Heart left ventricle (tissue), 16 donors: ENCODE results near the gene MS4A4A. TPM values are rescaled to one million over a fixed set of nuclear protein-coding genes. Genes with fewer than 3 reads are reported as not detected.

Source experiments
- ATAC-seq, 4 donors: fragments of 200-7000 bp; cut with Tn5 transposase; one replicate each; pipeline ENCODE4 v1.9.1; 2020 to 2022; ENCODE audit warnings: moderate library complexity in 4 of 4, mild to moderate bottlenecking in 3 of 4, moderate number of reproducible peaks in 1 of 4
- DNase-seq, 5 donors: peaks; one replicate each; pipeline ENCODE4 v3.0.0-alpha.2; 2020
- H3K27ac ChIP-seq, 12 donors: fragments of 200-600 bp; sonication (generic) in 4 of 12; one replicate each; pipeline versions ENCODE4 v1.5.0 to v1.8.0; 2016 to 2022; ENCODE audit warnings: mild to moderate bottlenecking in 2 of 12
- H3K27me3 ChIP-seq, 9 donors: fragments of 200-600 bp; sonication (generic) in 2 of 9; one replicate each; pipeline versions ENCODE4 v1.5.1 to v1.8.0; 2016 to 2022; ENCODE audit warnings: mild to moderate bottlenecking in 3 of 9
- H3K36me3 ChIP-seq, 9 donors: fragments of 200-600 bp; sonication (generic) in 2 of 9; one replicate each; pipeline versions ENCODE4 v1.5.0 to v1.8.0; 2018 to 2022; ENCODE audit warnings: mild to moderate bottlenecking in 2 of 9
- H3K4me1 ChIP-seq, 12 donors: fragments of 200-600 bp; sonication (generic) in 4 of 12; one replicate each; pipeline versions ENCODE4 v1.5.0 to v1.8.0; 2016 to 2022; ENCODE audit warnings: mild to moderate bottlenecking in 3 of 12
- H3K4me3 ChIP-seq, 12 donors: fragments of 200-600 bp; sonication (generic) in 4 of 12; one replicate each; pipeline versions ENCODE4 v1.5.0 to v1.8.0; 2017 to 2022; ENCODE audit warnings: mild to moderate bottlenecking in 9 of 12, moderate library complexity in 4 of 12
- H3K9me3 ChIP-seq, 12 donors: fragments of 200-600 bp; sonication (generic) in 4 of 12; one replicate each; pipeline versions ENCODE4 v1.5.0 to v1.8.0; 2016 to 2022; ENCODE audit warnings: mild to moderate bottlenecking in 1 of 12
- POLR2A ChIP-seq, 2 donors: fragments of 450-650 bp; IDR thresholded peaks; one replicate each; pipeline ENCODE4 v1.6.1; 2017; ENCODE audit warnings: antibody characterized with exemption in 2 of 2, mild to moderate bottlenecking in 2 of 2, moderate library complexity in 2 of 2
- WGBS, 4 donors: extraction: QIAGEN DNeasy Blood & Tissue Kit in 2 of 4; methylation state at CpG; one replicate each; pipeline versions ENCODE4 v1.1.5 to v1.1.7; 2013 to 2018; 5-methylcytosine and 5-hydroxymethylcytosine counted together
- intact Hi-C, 10 donors: fragments of 100-400 bp; cut with DNase I; formaldehyde crosslinking; loops; one replicate each; pipeline versions ENCODE4 v1.11.1 to v1.14.2; 2022
- polyA plus RNA-seq, 2 donors: library from polyadenylated mRNA; stranded (reverse); fragments of 200-250 nt; gene quantifications; one replicate each; pipeline ENCODE4 v1.2.3, GENCODE V29; 2013
- total RNA-seq, 9 donors: library from RNA; depleted of rRNA in 2 of 9; stranded (reverse); fragments of >200 nt in 2 of 9; fragmentation: NEBNext Ultra II Directional in 3 of 9; extraction: Animal tissue kit (Norgen Biotek cat#: 25700) in 3 of 9; gene quantifications; one replicate each; pipeline versions ENCODE4 v1.1.0 to v1.2.4, GENCODE V29; 2016 to 2023
- TF ChIP-seq, protein P1 (sequence below), 12 donors: fragments of 200-600 bp; sonication (generic) in 4 of 12; IDR thresholded peaks; one replicate each; pipeline versions ENCODE4 v1.5.0 to v1.8.0; 2018 to 2022; ENCODE audit warnings: antibody characterized with exemption in 12 of 12, mild to moderate bottlenecking in 5 of 12
- donor health status: ischemic (EF 13 %, LVEDD 7.1; RV severe dilation, severe dysfunction).
- donor health status: healthy with polysubstance abuse.
- donor health status: DM: no; HTN: yes; CAD: no.
- donor health status: DM: no; HTN: no; CAD: no.
- donor health status: ischemic (EF 25% LVEDD 6.9; RV normal size, moderate dysfunction).
- donor health status: ischemic (EF 25% LVEDD 5.7; RV mildly dilated, moderate dysfunction).
- donor health status: healthy.
- donor health status: DM: yes; HTN: yes; CAD: no.
- donor health status: ischemic (EF 35%, LVEDD 5.7; RV mildly dilated, moderate dysfunction).
- donor health status: nonischemic (EF 11% LVEDD 7.7; RV severe dilation, severe dysfunction).
- donor health status: DM: yes; HTN: yes; CAD: no.
- donor health status: PGD.
- donor health status: ischemic (EF 29% LVEDD 5.4; RV normal size, mild dysfunction).
- donor health status: nonischemic (EF 23%, LVEDD 6.1; RV moderate dilation, normal function).

The MS4A4A gene
- total and polyA plus RNA-seq, 11 donors: 4.1 to 72.2 (median 8.0) TPM

DNA sequence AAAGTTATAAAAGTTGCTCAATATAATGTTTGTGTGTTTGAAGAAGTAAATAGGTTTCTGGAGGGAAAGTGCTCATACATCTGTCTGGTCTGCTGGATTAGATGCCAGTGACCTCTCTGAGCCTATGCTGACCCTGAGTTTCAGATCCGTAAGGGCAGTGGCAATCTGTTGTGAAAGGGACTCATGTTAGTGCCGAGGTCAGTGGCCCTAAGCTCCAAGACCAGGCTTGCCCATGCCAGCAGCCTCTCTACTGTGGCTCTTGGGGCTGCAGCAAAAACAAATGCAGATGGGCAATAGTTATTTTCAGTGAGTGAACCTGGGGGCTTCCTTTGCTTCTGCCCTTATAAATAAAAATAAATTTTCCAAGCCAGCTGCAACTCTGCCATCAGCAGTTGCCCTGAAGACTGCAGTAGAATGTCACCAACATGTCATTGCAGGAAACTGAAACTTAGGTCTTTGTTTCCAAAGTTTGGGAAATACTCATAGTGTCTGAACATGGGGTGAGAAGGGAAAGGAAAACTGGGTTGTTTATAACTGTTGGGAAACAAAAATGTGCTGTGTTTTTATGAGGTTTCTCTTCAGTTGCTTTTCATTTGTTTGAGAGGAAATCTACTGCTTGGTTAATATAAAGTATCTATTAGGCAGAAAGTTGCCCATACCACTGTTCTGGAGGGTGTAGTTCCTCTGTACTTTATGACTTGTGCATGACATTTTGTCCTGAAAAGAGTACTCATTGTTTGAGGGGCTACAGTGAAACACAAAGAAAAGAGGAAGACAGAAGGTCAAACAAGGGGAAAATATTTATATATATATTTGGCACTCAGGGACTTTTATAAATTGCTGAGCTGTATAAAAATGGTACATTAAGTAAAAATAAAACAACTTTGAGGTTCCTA, 28.0 kb upstream of the MS4A4A start:
- 58 to 64% (median 61%) methylated on average over 2 of the region's 2 CpGs for WGBS, 4 donors
- peaks cover 0 to 12% (median 0%) of the 10 kb centered on the region in 12 donors for H3K9me3 ChIP-seq

DNA sequence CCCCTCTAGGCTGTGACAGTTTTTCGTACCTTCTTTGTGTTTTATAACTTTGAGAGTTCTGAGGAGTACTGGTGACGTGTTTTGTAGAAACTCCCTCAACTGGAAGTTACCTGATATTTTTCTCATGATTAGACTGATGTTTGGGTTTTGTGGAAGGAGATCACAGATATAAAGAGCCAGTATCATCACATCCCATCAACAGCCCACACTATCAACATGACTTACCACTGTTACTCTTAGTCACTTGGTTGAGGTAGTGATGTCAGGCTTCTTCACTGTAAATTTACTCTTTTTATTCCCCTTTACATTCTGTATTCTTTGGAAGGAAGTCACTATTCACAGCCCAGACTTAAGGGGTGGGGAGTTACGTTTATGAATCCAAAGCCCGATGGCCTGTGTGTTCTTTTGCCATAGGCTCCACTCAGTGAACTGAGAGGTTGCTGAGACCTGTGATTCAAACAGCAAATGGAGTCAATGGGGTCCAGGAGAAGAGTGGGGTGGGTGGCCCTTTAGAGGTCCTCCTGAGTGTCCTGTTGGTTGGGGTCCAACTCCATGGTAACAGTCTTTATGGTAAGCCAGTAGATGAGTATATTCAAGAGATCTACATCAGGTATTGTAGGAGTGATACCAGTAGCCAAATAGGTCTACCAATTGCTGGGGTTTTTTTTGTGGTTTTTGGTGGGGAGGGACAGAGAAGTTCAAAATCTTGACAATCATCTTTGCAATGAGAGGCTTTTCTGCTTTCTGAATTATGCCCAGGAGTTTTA, 22.3 kb upstream of the MS4A4A start:
- H3K9me3 ChIP-seq: peaks cover 0 to 12% (median 0%) of the 10 kb centered on the region in 12 donors
- peaks cover 0 to 6% (median 0%) of the 10 kb centered on the region in 9 donors for H3K27me3 ChIP-seq
- TF ChIP-seq POLR2A (IDR thresholded peaks at IDR 0.05): no peak
- TF ChIP-seq, protein P1, sequence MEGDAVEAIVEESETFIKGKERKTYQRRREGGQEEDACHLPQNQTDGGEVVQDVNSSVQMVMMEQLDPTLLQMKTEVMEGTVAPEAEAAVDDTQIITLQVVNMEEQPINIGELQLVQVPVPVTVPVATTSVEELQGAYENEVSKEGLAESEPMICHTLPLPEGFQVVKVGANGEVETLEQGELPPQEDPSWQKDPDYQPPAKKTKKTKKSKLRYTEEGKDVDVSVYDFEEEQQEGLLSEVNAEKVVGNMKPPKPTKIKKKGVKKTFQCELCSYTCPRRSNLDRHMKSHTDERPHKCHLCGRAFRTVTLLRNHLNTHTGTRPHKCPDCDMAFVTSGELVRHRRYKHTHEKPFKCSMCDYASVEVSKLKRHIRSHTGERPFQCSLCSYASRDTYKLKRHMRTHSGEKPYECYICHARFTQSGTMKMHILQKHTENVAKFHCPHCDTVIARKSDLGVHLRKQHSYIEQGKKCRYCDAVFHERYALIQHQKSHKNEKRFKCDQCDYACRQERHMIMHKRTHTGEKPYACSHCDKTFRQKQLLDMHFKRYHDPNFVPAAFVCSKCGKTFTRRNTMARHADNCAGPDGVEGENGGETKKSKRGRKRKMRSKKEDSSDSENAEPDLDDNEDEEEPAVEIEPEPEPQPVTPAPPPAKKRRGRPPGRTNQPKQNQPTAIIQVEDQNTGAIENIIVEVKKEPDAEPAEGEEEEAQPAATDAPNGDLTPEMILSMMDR (IDR thresholded peaks at IDR 0.05): no peak
- intact Hi-C loops: loop anchor here in 2 of 10 donors (10.0 kb wide), 1 partner anchor 433 kb away; no protein-coding TSS in a partner anchor
- ATAC-seq (no peak), DNase-seq (no peak)
- H3K4me3 ChIP-seq: no peak overlapping the region
- no peaks in the 10 kb centered on the region for H3K36me3 ChIP-seq
- H3K27ac ChIP-seq: no peak overlapping the region
- 82 to 88% (median 84%) methylated on average over 4 of the region's 4 CpGs for WGBS, 4 donors
- H3K4me1 ChIP-seq: peaks cover 0 to 1% (median 0%) of the 10 kb centered on the region in 12 donors

More for the DNA sequence above, 28.0 kb upstream of the MS4A4A start:
- ATAC-seq (peak in 2 of 4 donors; percentile 52 to 70), DNase-seq (no peak)
- no peak for TF ChIP-seq POLR2A (IDR thresholded peaks at IDR 0.05)
- TF ChIP-seq, protein P1 (IDR thresholded peaks at IDR 0.05): no peak
- peaks cover 0 to 24% (median 0%) of the 10 kb centered on the region in 12 donors for H3K4me1 ChIP-seq
- peak overlapping the region in 1 of 12 donors; percentile 77 for H3K27ac ChIP-seq
- H3K4me3 ChIP-seq: no peak overlapping the region
- no peaks in the 10 kb centered on the region for H3K36me3 ChIP-seq
- intact Hi-C loops: loop anchor here in 6 of 10 donors (2.0 to 10.0 kb wide), 5 partner anchors 80 to 430 kb away; no protein-coding TSS in a partner anchor
- H3K27me3 ChIP-seq: peaks cover 0 to 7% (median 0%) of the 10 kb centered on the region in 9 donors

DNA sequence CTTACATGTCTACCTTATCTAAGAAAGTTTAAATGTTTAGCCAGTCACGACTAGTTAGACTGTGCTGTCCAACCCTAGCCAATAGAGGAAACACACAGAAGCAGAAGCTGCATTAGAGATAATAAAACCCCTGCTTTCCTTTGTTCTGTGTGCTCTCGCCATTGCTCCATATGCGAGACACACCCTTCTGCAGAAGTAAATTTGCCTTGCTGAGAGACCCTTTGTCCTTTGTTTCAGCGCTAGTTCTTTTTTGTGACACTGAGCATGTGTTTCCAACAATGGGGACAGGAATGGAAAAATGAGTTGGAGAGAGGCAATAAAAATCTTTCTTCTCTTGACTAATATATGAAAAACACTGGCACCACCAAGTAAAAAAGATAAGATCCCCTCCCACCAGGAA, 19.5 kb upstream of the MS4A4A start:
- DNase-seq: no peak

More for the DNA sequence above, 19.5 kb upstream of the MS4A4A start:
- intact Hi-C loops: no loop called here
- H3K9me3 ChIP-seq: peaks cover 0 to 3% (median 0%) of the 10 kb centered on the region in 12 donors
- no peaks in the 10 kb centered on the region for H3K36me3 ChIP-seq
- ATAC-seq: no peak
- TF ChIP-seq, protein P1 (IDR thresholded peaks at IDR 0.05): no peak
- no peak for TF ChIP-seq POLR2A (IDR thresholded peaks at IDR 0.05)
- WGBS, 4 donors: 72 to 82% (median 79%) methylated on average over 4 of the region's 4 CpGs
- no peak overlapping the region for H3K27ac ChIP-seq
- H3K4me1 ChIP-seq: peaks cover 0 to 5% (median 0%) of the 10 kb centered on the region in 12 donors
- no peak overlapping the region for H3K4me3 ChIP-seq
- peaks cover 0 to 4% (median 0%) of the 10 kb centered on the region in 9 donors for H3K27me3 ChIP-seq
